HG03521 (cell line): Measurements from ENCODE around the gene ROCK2.
"Not testable (repeated sequence)": the region's sequence is repeated elsewhere in the genome, so short reads cannot be mapped to it uniquely, and the experiment has no call there.

ENCODE experiments used
- ATAC-seq: cut with Tn5 transposase; IDR thresholded peaks from one replicate; pipeline ENCODE4 v1.9.1; 2021; ENCODE audit warnings: mild to moderate bottlenecking, moderate library complexity; ENCODE audit not compliant: unreplicated experiment

ROCK2 gene

DNA sequence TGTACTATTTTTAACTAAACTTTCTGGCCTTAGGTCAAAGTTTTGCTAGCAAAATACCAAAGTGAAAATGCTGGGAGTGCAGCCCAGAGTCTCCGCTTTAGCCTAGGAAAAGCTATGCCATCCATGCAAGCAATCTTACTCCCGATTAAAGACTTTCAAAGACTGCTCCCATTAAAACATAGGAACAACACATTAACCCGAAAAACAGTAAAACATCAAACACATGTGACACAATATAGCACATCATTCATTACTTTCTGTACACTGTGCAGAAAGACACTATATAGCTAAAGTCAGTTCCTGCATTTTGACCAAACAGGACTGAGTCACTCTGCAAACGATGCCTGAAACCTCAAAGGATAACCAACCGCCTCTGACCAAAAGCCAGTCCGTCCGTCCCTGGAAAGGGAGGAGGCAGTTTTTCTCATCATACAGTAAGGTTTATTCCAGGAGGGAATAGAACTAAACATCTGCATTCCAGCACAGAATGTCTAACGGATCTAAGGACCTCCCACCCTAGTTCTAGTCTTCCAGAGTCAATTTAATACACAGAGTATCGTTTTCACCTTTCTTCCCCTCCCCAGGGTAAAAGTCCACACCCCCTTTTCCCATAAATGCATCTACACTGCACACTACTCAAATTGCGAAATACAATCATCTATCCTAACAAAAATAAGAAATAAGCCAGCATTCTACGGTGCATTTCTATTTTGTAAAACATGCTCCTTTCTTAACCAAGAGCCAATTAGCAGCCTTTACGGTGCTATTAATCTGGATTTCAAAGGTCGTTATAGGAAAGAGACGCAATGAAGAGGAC, 1.7 kb downstream of the ROCK2 start:
- ATAC-seq: no peak

GRCh38 chr2:11340717-11341116, 3.7 kb downstream of the ROCK2 start:
- no peak for ATAC-seq

GRCh38 chr2:11339508-11340083, 4.8 kb downstream of the ROCK2 start:
- ATAC-seq: no peak

GRCh38 chr2:11338580-11338979, 5.9 kb downstream of the ROCK2 start:
- ATAC-seq: no peak

DNA sequence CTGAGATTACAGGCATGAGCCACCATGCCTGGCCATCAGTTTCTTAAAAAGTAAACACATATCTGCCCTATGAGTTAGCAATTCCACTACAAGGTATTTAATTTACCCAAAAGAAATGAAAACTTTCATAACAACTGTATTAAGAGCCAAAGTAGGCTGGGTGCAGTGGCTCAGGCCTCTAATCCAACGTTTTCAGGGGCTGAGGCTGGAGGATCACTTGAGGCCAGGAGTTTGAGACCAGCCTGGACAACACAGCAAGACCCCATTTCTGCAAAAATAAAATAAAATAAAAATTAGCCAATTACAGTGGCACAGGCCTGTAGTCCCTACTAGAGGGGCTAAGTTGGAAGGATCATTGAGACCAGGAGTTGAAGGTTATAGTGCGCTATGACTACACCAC, 6.5 kb downstream of the ROCK2 start:
- no peak for ATAC-seq

DNA sequence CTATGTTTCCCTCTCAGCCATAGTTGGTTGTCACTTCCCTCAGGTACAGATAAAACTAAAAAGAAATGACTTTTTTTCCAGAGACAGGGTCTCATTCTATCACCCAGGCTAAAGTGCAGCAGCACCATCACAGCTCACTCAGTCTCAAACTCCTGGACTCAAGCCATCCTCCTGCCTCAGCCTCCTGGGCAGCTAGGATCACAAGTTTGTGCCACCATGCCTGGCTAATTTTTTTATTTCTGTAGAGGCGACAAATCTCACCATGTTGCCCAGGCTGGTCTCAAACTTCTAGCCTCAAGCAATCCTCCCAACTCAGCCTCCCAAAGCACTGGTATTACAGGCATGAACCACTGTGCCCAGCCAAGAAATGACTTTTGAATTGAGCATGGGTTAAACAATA, 8.2 kb downstream of the ROCK2 start:
- no peak for ATAC-seq

DNA sequence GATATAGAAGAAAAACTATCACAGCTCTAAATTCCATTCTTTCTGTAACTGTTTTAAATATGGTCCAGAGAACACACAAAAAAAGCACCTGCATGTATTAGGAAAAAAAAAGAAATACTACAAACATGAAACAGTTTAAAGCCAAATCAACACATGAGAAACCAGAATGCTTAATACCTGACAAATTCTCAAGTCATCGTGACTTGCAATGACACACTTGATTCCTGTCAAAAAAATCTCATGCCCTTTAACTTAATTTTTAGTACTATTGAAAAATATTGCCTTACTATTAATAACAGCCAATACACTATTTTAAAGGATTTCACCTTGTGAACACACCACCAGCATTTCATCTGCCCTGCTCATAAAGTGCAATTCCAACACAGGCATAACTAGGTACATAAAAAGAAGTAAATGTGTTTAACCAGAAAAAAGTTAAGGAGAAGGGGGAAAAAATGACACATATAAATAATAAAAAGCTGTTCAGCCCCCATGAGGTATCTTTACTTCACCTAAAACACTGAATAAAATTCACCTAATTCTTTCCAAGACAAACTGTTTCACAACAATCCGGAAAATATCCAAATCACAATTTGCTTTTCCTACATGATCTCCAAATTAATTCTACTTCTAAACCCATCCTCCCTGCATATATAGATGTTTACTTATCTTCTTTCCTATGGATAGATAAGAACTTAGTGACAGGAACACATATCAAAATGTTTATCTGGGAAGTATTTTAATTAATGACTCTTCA, 10.8 kb downstream of the ROCK2 start:
- ATAC-seq: no peak

GRCh38 chr2:11332596-11332995, 11.8 kb downstream of the ROCK2 start:
- no peak for ATAC-seq

GRCh38 chr2:11330457-11331142, 13.8 kb downstream of the ROCK2 start:
- ATAC-seq: no peak

DNA sequence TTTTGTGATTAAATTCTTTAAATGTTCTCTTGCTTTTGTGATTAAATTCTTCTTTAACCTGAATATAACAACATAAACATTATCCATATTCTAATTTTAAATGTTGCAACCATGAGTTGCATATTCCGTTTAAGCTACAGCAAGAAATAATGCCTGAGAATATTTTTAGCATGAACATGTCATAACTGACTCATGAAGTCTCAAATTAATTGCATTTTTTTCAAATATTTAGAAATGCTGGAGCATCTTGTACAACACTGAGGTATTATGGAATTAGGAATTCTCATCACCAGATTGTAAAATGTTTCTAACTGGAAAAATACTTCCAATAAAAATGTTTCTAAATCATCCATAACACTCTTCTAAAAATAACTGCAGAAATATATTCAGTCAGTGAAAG, 14.7 kb downstream of the ROCK2 start:
- ATAC-seq: no peak

- ATAC-seq: not testable (repeated sequence)
Measured at GRCh38 chr2:11328522-11328921, 15.9 kb downstream of the ROCK2 start.

DNA sequence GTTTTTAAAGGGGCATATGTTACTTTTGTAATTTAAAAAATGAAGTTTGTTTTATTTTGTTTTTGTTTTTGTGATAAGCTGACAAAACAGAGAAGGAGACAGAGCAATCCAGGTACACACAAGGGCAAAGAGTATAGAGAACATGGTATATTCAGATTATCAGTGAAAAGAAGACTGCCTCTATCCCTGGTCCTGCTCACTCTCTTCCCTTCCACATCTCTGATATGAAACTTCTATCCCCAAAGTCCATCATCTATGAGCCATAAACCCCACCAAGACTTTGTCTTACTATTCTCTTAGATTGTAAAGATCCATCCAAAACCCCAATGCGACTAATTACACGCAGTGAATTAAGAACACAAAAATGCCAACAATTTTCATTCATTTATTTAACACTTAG, 16.6 kb downstream of the ROCK2 start:
- no peak for ATAC-seq

GRCh38 chr2:11326677-11327211, 17.7 kb downstream of the ROCK2 start:
- no peak for ATAC-seq

DNA sequence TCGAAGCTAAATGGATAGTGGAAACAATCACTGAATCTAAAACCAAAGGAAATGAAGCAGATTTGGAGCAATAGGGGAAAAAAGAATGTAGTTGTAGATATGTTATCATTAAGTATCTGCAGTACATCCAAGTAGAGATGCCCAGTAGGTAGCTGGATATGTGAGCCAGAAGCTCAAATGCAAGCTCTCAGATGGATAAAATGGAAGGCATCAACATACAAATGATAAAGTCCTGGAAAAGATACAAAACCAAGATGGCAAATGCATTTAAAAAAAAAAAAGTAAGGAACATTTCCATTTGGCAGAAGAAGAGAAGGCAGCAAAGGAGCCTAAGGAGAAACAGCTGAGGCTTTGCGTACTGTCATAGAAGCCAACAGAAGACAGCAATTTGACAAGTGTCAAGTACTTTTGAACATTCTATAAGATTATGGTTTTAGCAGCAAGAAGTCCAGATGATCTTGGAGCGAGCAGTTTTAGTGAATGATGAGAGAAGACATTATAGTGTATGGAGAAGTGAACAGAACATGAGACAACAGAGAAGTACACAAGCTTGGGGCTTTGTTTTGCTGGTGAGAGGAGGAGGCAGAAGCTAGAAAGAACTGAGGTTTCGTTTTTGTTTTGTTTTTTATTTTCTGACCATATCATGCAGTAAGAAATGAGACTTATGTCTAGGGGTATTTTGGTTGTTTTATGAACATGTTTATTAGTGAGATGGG, 18.3 kb downstream of the ROCK2 start:
- ATAC-seq: no peak

GRCh38 chr2:11321847-11322246, 22.6 kb downstream of the ROCK2 start:
- no peak for ATAC-seq

- no peak for ATAC-seq
Measured at GRCh38 chr2:11320698-11321492, 23.5 kb downstream of the ROCK2 start.

DNA sequence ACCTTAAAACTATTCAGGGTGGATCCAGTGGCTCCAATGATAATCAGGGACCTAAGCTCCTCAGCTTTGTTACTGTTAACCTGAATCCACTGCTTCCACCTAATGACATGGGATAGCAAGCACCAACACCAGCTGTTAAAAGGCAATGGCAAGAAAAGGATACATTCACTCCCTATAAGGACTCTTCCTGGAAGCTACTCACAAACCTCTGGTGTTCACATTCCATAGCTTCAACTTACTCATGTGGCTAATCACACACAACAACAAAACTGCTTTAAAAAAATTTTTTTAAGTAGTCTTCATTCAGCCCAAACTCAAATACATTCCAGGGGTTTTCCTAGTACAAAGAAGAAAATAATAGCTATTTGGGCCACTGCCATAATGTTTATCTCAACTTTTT, 24.5 kb downstream of the ROCK2 start:
- no peak for ATAC-seq

GRCh38 chr2:11315074-11315705, 29.2 kb downstream of the ROCK2 start:
- ATAC-seq: no peak

- no peak for ATAC-seq
Measured at GRCh38 chr2:11314487-11314886, 29.9 kb downstream of the ROCK2 start.
